IMR-90 (cell line): ENCODE measurements around the gene IFI27L1. TPM values are rescaled to one million over a fixed set of nuclear protein-coding genes. Genes with fewer than 3 reads are reported as not detected.

Experiments
- ATAC-seq: fragments of 200-7000 bp; cut with Tn5 transposase; 2 replicates; pipeline ENCODE4 v1.9.1; 2020; ENCODE audit warnings: low read depth, mild to moderate bottlenecking, moderate library complexity
- BruUV-seq: library from RNA; stranded (reverse); fragments of 400-500 nt; replicated peaks from 2 replicates; lab custom pipeline; 2021; lab: Mats Ljungman, UMichigan
- CTCF ChIA-PET: fragments of 300-600 bp; formaldehyde crosslinking; extraction: SDS; loops from one replicate; lab custom pipeline; 2021; ENCODE audit warnings: antibody characterized with exemption; lab: Yijun Ruan, JAX
- POLR2A ChIA-PET: fragments of 300-600 bp; sonication (Branson Sonifier 250); formaldehyde crosslinking; loops from one replicate; lab custom pipeline; 2022; ENCODE audit warnings: antibody characterized with exemption; ENCODE audit not compliant: unreplicated experiment; lab: Charles Lee
- DNase-seq: peaks from one replicate; pipeline ENCODE4 v3.0.0; 2013
- H2AFZ ChIP-seq: replicated peaks from 2 replicates; pipeline ENCODE3; 2013; ENCODE audit warnings: low read length, mild to moderate bottlenecking; ENCODE audit not compliant: poor library complexity
- H2AK5ac ChIP-seq: 2 replicates; pipeline ENCODE4 v1.6.1; 2013; ENCODE audit warnings: low read depth, low read length, inconsistent platforms
- H2AK9ac ChIP-seq: replicated peaks from 2 replicates; pipeline ENCODE3; 2013; ENCODE audit warnings: mild to moderate bottlenecking, low read depth, low read length, moderate library complexity; ENCODE audit not compliant: poor library complexity
- H2BK120ac ChIP-seq: 2 replicates; pipeline ENCODE4 v1.6.1; 2013; ENCODE audit warnings: low read depth, low read length, inconsistent platforms
- H2BK15ac ChIP-seq: 3 replicates; pipeline ENCODE4 v1.6.1; 2013; ENCODE audit warnings: low read depth, low read length, inconsistent platforms
- H2BK20ac ChIP-seq: 2 replicates; pipeline ENCODE4 v1.6.1; 2013; ENCODE audit warnings: low read depth, mild to moderate bottlenecking, inconsistent platforms, low read length, moderate library complexity
- H2BK5ac ChIP-seq: 2 replicates; pipeline ENCODE4 v1.6.1; 2013; ENCODE audit warnings: mild to moderate bottlenecking, low read depth, low read length, inconsistent platforms; ENCODE audit not compliant: poor library complexity, severe bottlenecking
- H3K14ac ChIP-seq: replicated peaks from 2 replicates; pipeline ENCODE4 v1.6.1; 2013; ENCODE audit warnings: low read depth, low read length, inconsistent platforms
- H3K18ac ChIP-seq: 2 replicates; pipeline ENCODE4 v1.6.1; 2013; ENCODE audit warnings: low read depth, low read length, control low read depth
- H3K23ac ChIP-seq: 2 replicates; pipeline ENCODE4 v1.6.1; 2013; ENCODE audit warnings: low read depth, low read length, inconsistent platforms
- H3K27ac ChIP-seq: 2 replicates; pipeline ENCODE4 v1.5.1; 2013; ENCODE audit warnings: mild to moderate bottlenecking, control low read depth, low read length; ENCODE audit not compliant: insufficient read depth
- H3K27me3 ChIP-seq: 2 replicates; pipeline ENCODE4 v1.6.1; 2013; ENCODE audit warnings: low read length; ENCODE audit not compliant: control insufficient read depth, insufficient read depth
- H3K36me3 ChIP-seq: 2 replicates; pipeline ENCODE4 v1.6.1; 2013; ENCODE audit warnings: low read length, mixed read lengths; ENCODE audit not compliant: control insufficient read depth, insufficient read depth
- H3K4ac ChIP-seq: 2 replicates; pipeline ENCODE4 v1.6.1; 2013; ENCODE audit warnings: low read depth, low read length, inconsistent platforms
- H3K4me1 ChIP-seq: 2 replicates; pipeline ENCODE4 v1.6.1; 2013; ENCODE audit warnings: low read length, mixed read lengths; ENCODE audit not compliant: control insufficient read depth, insufficient read depth
- H3K4me2 ChIP-seq: 2 replicates; pipeline ENCODE4 v1.6.1; 2013; ENCODE audit warnings: low read depth, mild to moderate bottlenecking, control low read depth, low read length, moderate library complexity
- H3K4me3 ChIP-seq: 2 replicates; pipeline ENCODE4 v1.5.1; 2013; ENCODE audit warnings: low read depth, mild to moderate bottlenecking, control low read depth, low read length, moderate library complexity; ENCODE audit not compliant: insufficient read depth
- H3K56ac ChIP-seq: 2 replicates; pipeline ENCODE4 v1.6.1; 2013; ENCODE audit warnings: low read length, inconsistent platforms; ENCODE audit not compliant: insufficient read depth; ENCODE audit errors: extremely low read depth
- H3K79me1 ChIP-seq, 2 experiments: 2 replicates each; pipeline ENCODE4 v1.6.1; 2013; ENCODE audit warnings: low read length in 2 of 2, inconsistent platforms in 1 of 2, low read depth in 1 of 2
- H3K9ac ChIP-seq: 2 replicates; pipeline ENCODE4 v1.6.1; 2013; ENCODE audit warnings: low read depth, low read length, control low read depth
- H3K9me1 ChIP-seq: 2 replicates; pipeline ENCODE4 v1.6.1; 2013; ENCODE audit warnings: low read length, inconsistent platforms; ENCODE audit not compliant: insufficient read depth
- H3K9me3 ChIP-seq: 2 replicates; pipeline ENCODE4 v1.6.1; 2013; ENCODE audit warnings: low read length; ENCODE audit not compliant: control insufficient read depth, insufficient read depth
- H4K20me1 ChIP-seq: 2 replicates; pipeline ENCODE4 v1.6.1; 2013; ENCODE audit warnings: low read length, inconsistent platforms; ENCODE audit not compliant: insufficient read depth
- H4K5ac ChIP-seq: 2 replicates; pipeline ENCODE4 v1.6.1; 2013; ENCODE audit warnings: mild to moderate bottlenecking, low read depth, low read length, control low read depth
- H4K8ac ChIP-seq, 2 experiments: 2 replicates each; pipeline ENCODE4 v1.6.1; 2013; ENCODE audit warnings: low read depth in 2 of 2, low read length in 2 of 2, control low read depth in 1 of 2, inconsistent platforms in 1 of 2
- H4K91ac ChIP-seq: 2 replicates; pipeline ENCODE4 v1.6.1; 2013; ENCODE audit warnings: low read depth, low read length, inconsistent platforms; ENCODE audit not compliant: insufficient read depth
- BHLHE40 ChIP-seq: fragments of 150-350 bp; IDR thresholded peaks from 2 replicates; pipeline ENCODE4 v1.6.1; 2016; ENCODE audit warnings: mild to moderate bottlenecking, low read depth, low read length
- CEBPB ChIP-seq: IDR thresholded peaks from 2 replicates; pipeline ENCODE4 v1.6.1; 2012; ENCODE audit warnings: low read depth, low read length, improper control_type of control experiment
- CHD1 ChIP-seq: IDR thresholded peaks from 2 replicates; pipeline ENCODE4 v1.6.1; 2012; ENCODE audit warnings: low read depth, low read length, improper control_type of control experiment
- CTCF ChIP-seq: conservative IDR thresholded peaks from 2 replicates; pipeline ENCODE4 v1.5.1; 2012; ENCODE audit warnings: mild to moderate bottlenecking, low read depth, low read length, improper control_type of control experiment
- ELK1 ChIP-seq: fragments of 150-350 bp; IDR thresholded peaks from 2 replicates; pipeline ENCODE4 v1.6.1; 2016; ENCODE audit warnings: low read depth, mild to moderate bottlenecking, low read length, moderate library complexity, borderline replicate concordance
- FOS ChIP-seq: fragments of 150-350 bp; IDR thresholded peaks from 2 replicates; pipeline ENCODE4 v1.6.1; 2016; ENCODE audit warnings: low read depth, low read length
- MAFK ChIP-seq: IDR thresholded peaks from 2 replicates; pipeline ENCODE4 v1.6.1; 2012; ENCODE audit warnings: low read depth, low read length, improper control_type of control experiment
- MAZ ChIP-seq: IDR thresholded peaks from 2 replicates; pipeline ENCODE4 v1.6.1; 2012; ENCODE audit warnings: low read depth, mild to moderate bottlenecking, low read length, improper control_type of control experiment, moderate library complexity, borderline replicate concordance
- MXI1 ChIP-seq: IDR thresholded peaks from 2 replicates; pipeline ENCODE4 v1.6.1; 2012; ENCODE audit warnings: low read depth, mild to moderate bottlenecking, low read length, moderate library complexity, borderline replicate concordance
- NFE2L2 ChIP-seq: fragments of 150-350 bp; IDR thresholded peaks from 2 replicates; pipeline ENCODE4 v1.6.1; 2016; ENCODE audit warnings: low read depth, mild to moderate bottlenecking, low read length
- POLR2A ChIP-seq: IDR thresholded peaks from 2 replicates; pipeline ENCODE4 v1.6.1; 2012; ENCODE audit warnings: mild to moderate bottlenecking, low read depth, low read length
- RAD21 ChIP-seq: IDR thresholded peaks from 2 replicates; pipeline ENCODE4 v1.6.1; 2012; ENCODE audit warnings: low read length, improper control_type of control experiment
- RCOR1 ChIP-seq: IDR thresholded peaks from 2 replicates; pipeline ENCODE4 v1.6.1; 2012; ENCODE audit warnings: mild to moderate bottlenecking, low read length, improper control_type of control experiment; ENCODE audit not compliant: insufficient replicate concordance
- RFX5 ChIP-seq: IDR thresholded peaks from 2 replicates; pipeline ENCODE4 v1.8.0; 2012; ENCODE audit warnings: low read depth, mild to moderate bottlenecking, low read length, moderate library complexity
- SMC3 ChIP-seq: fragments of 150-350 bp; IDR thresholded peaks from 2 replicates; pipeline ENCODE4 v1.6.1; 2016; ENCODE audit warnings: low read depth, mild to moderate bottlenecking, antibody characterized with exemption, low read length, moderate library complexity
- WGBS, 2 experiments: methylation state at CpG; one replicate each; pipeline versions ENCODE4 v1.1.5 to v1.1.7; 2013; ENCODE audit warnings: missing lambda C conversion rate in 2 of 2; ENCODE audit not compliant: insufficient read length in 1 of 2; ENCODE audit errors: extremely low coverage in 2 of 2; 5-methylcytosine and 5-hydroxymethylcytosine counted together
- dilution Hi-C: fragments of 300-500 bp; cut with HindIII; formaldehyde crosslinking; loops from one replicate; pipeline ENCODE4 v1.14.3; 2018; ENCODE audit warnings: low sequenced_read_pairs; ENCODE audit not compliant: unreplicated experiment
- in situ Hi-C: fragments of 300-500 bp; cut with MboI; formaldehyde crosslinking; loops from 3 replicates; pipeline ENCODE4 v1.14.3; 2019; ENCODE audit warnings: low sequenced_read_pairs, inconsistent platforms, mixed read lengths
- intact Hi-C: fragments of 100-400 bp; cut with micrococcal nuclease; formaldehyde crosslinking; loops from 2 replicates; pipeline ENCODE4 v1.10.0; 2022
- polyA plus RNA-seq, 3 experiments: library from polyadenylated mRNA; depleted of rRNA; stranded (reverse); fragments of >200 nt; gene quantifications; 2 replicates each; pipeline ENCODE4 v1.2.3, GENCODE V29; 2012; ENCODE audit warnings: low replicate concordance in 1 of 3
- total RNA-seq: library from RNA; depleted of rRNA; stranded (reverse); fragments of >200 nt; gene quantifications from 2 replicates; pipeline ENCODE4 v1.2.3, GENCODE V29; 2012
- TF ChIP-seq, protein P1 (sequence below): fragments of 150-350 bp; IDR thresholded peaks from 2 replicates; pipeline ENCODE4 v1.6.1; 2017; ENCODE audit warnings: mild to moderate bottlenecking, antibody characterized with exemption, low read length, low read depth

Gene IFI27L1
- total and polyA plus RNA-seq, 2 of the 4 experiments (the other 2 are of a cell fraction) = 13.3 to 24.3 TPM

- Histone ChIP-seq H3K9me1 (peaks cover 10% of the 10 kb centered on the region), H3K4ac (no peak overlapping the region), H3K23ac (no peak overlapping the region), H2BK120ac (no peak overlapping the region), H4K91ac (no peak overlapping the region), H3K36me3 (no peaks in the 10 kb centered on the region; the same call in 1 of the 2 replicates), H3K27me3 (no peaks in the 10 kb centered on the region), H2AFZ (no peak overlapping the region), H4K5ac (no peak overlapping the region), H2AK9ac (no peak overlapping the region), H3K9me3 (no peaks in the 10 kb centered on the region), H2BK20ac (no peak overlapping the region), H3K9ac (no peak overlapping the region), H3K79me1 (no peaks in the 10 kb centered on the region; a peak in 1 of 4 replicates), H2BK5ac (no peak overlapping the region), H3K4me2 (no peak overlapping the region), H3K56ac (no peak overlapping the region), H2AK5ac (no peak overlapping the region), H2BK15ac (no peak overlapping the region), H4K20me1 (0 out of 2 replicates have a peak, but pooled peaks cover 8% of the 10 kb centered on the region), H3K4me1 (peaks cover 5% of the 10 kb centered on the region; the same call in 1 of the 2 replicates), H3K14ac (no peak overlapping the region), H3K27ac (no peak overlapping the region), H3K18ac (no peak overlapping the region), H4K8ac (no peak overlapping the region), H3K4me3 (no peak overlapping the region)
- intact Hi-C loops = no loop called here
- POLR2A ChIA-PET = no interaction called here
- CTCF ChIA-PET = no interaction called here
- 40% methylated on average over 1 of the region's 7 CpGs; no CpG with 5 or more reads in 1 of the 2 experiments for WGBS, 2 experiments
- dilution Hi-C loops = no loop called here
- DNase-seq (no peak), ATAC-seq (no peak)
- TF ChIP-seq MXI1 = no peak
- no peak for TF ChIP-seq MAZ
- no peak for TF ChIP-seq POLR2A
- no peak for TF ChIP-seq FOS
- no peak for TF ChIP-seq RAD21
- TF ChIP-seq BHLHE40 = no peak
- TF ChIP-seq CEBPB = no peak
- TF ChIP-seq CHD1 = no peak
- TF ChIP-seq CTCF = no peak
- no peak for TF ChIP-seq SMC3
- TF ChIP-seq, protein P1, sequence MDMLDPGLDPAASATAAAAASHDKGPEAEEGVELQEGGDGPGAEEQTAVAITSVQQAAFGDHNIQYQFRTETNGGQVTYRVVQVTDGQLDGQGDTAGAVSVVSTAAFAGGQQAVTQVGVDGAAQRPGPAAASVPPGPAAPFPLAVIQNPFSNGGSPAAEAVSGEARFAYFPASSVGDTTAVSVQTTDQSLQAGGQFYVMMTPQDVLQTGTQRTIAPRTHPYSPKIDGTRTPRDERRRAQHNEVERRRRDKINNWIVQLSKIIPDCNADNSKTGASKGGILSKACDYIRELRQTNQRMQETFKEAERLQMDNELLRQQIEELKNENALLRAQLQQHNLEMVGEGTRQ = no peak
- no peak for TF ChIP-seq MAFK
- no peak for TF ChIP-seq ELK1
- no peak for TF ChIP-seq NFE2L2
- TF ChIP-seq RCOR1 = no peak
- no peak for TF ChIP-seq RFX5
- BruUV-seq = no TSS peak
- in situ Hi-C loops = no loop called here
Observed at GRCh38 chr14:94103554-94104150, 22.5 kb downstream of the IFI27L1 start.
